Glomerular endothelial cell (primary cell): ENCODE data around the gene ALOXE3. TPM values are rescaled to one million over a fixed set of nuclear protein-coding genes. Genes with fewer than 3 reads are reported as not detected.

Experiments
- DNase-seq: peaks from one replicate; pipeline ENCODE4 v3.0.0-alpha.2; 2011; ENCODE audit warnings: low read depth, low spot score; ENCODE audit errors: extremely low read depth
- total RNA-seq: library from RNA; depleted of rRNA; stranded (reverse); fragments of >200 nt; gene quantifications from 2 replicates; pipeline ENCODE4 v1.2.3, GENCODE V29; 2015

ALOXE3 gene
- total RNA-seq, 1 donor from 2014 or later: not detected

DNA sequence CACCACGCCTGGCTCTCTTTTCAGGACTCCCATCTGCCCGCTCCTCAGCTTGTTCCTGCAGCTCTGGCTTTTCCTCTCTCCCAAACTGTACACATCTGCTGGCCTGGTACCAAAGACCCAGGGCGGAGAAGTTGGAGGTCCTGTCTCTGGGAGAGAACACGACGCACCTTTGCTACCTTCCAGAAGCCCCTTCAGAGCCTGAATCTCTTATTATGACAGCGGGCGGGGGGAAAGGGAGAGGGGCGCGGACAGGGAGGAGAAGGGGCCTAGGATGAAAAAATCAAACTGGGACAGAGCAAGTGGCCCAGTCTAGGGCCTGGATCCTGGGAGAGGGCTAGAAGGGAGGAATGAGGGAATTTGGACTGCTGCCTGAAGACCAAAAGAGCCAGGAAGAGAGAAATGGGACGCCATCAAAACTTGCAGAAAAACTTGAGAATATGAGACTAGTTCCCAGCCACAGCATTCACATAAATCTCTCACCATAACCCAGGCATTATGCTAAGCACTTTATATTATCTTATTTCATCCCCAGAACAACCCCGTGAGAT lies 36.4 kb upstream of the ALOXE3 start:
- DNase-seq: no peak

- no peak for DNase-seq
These were observed 35.8 kb upstream of the ALOXE3 start for GRCh38 chr17:8153957-8154607.

GRCh38 chr17:8153525-8153956 lies 35.2 kb upstream of the ALOXE3 start:
- DNase-seq: no peak

- no peak for DNase-seq
These were observed 34.7 kb upstream of the ALOXE3 start for GRCh38 chr17:8153031-8153451.

GRCh38 chr17:8152112-8152775 lies 33.9 kb upstream of the ALOXE3 start, which contains the start of gene PER1:
TSS of gene PER1 (minus strand) at chr17:8152404. CDS start at chr17:8150706, 1,698 bp downstream.
- DNase-seq: no peak

- no peak for DNase-seq
These were observed 33.4 kb upstream of the ALOXE3 start for GRCh38 chr17:8151641-8152111.

GRCh38 chr17:8151120-8151640 lies 32.9 kb upstream of the ALOXE3 start:
- no peak for DNase-seq

- DNase-seq: no peak
These were observed 32.1 kb upstream of the ALOXE3 start for GRCh38 chr17:8150194-8151119.

GRCh38 chr17:8149419-8150193 lies 31.3 kb upstream of the ALOXE3 start:
- DNase-seq: no peak

- DNase-seq: no peak
These were observed 30.2 kb upstream of the ALOXE3 start for GRCh38 chr17:8148560-8148959.

DNA sequence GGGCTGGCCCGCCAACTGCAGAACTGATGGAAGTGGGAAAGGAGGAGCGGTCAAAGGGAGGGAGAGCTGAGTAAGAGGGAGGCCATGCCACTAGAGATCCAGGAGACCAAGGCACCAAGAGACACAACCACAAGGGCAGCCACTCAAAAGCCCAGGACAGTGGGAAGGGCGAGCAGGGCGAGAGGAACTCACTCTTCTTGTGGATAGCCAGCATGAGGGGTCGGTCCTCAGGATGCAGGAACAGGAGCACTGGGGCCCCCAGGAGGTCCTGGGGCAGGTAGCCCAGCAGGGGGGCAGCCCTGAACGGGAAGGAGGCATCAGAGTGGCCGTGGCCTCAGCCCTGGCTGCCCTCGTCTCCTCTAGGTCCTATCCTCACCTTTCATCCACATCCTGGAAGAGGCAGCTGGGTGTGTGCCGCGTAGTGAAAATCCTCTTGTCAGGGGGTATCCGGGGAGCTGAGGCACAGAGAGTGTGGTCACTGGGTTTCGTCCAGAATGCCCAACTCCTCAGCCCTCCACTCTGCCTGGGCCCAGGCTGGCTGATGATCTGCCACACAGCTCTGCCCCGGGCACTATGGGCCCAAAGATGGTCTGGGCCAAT lies 29.6 kb upstream of the ALOXE3 start:
- DNase-seq: no peak

- DNase-seq: no peak
These were observed 29.0 kb upstream of the ALOXE3 start for GRCh38 chr17:8147141-8147804.

- DNase-seq: no peak
These were observed 28.2 kb upstream of the ALOXE3 start for GRCh38 chr17:8146381-8147140.

GRCh38 chr17:8145811-8146210 lies 27.5 kb upstream of the ALOXE3 start:
- DNase-seq: no peak

DNA sequence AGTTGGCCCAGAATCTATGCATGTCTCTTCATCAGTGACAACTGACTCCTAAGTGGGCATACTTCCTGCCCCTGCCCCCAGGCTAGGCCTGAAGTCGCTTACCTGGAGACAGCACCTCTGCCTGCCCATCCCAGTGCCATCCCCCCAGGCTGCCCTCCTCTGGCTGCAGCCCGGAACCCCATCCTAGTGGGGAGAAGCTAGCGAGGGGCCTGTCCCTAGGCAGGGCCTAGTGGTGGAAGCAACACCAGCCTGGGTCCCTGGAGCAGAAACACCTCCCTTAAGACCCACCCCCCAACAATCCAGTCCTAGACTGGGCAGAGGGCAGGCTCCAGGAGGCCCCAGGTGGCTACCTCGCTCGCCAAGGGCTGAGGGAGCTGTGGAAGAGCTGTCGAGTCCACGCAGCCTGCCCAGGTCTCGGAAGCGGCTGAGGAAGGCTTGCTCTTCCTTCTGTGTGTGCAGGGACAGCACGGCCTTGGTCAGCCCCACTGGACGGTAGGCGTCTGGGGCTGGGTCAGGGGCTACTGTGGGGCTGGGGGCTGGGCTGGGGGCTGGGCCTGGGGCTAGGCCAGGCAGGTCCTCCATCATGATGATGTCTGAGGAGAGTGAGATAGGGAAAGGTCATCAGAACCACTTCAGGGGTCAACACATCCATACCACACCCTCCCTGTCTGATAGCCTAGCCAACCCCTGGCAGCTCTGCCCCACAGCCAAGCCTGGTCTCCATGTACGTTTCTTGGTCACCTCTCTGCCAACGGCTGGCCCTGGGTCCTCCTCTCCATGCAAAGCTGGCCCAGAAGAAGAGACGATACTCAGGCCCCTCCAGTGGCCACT lies 26.3 kb upstream of the ALOXE3 start:
- DNase-seq: no peak

GRCh38 chr17:8143581-8144400 lies 25.5 kb upstream of the ALOXE3 start:
- DNase-seq: no peak
